ENCODE measurements around the gene BACH2. TPM values are rescaled to one million over a fixed set of nuclear protein-coding genes. Genes with fewer than 3 reads are reported as not detected.

Gene BACH2
- total and polyA plus RNA-seq, 2 of the 8 experiments (the other 6 are each of a cell fraction or from before 2014, with no cell fraction given): 1.9 to 5.9 TPM

DNA sequence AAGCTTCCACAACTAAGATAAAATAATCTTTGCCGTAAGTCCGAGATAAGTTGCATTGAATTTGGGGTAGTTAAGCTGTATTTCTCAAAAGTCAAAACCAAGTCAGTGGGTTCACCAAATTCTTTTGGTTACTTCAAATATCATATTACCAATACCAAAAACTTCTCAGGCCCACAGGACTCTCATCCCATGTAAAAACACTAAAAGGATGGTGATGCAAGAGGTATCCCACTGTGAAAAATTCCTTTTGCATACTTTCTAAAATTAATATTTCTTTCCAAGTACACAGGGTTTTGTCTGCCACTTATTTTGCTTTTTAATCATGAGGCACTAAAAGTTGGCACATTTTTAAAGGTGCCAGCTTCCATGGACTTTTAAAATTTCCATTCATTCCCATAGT lies 251.1 kb downstream of the BACH2 start (continued):
- TF ChIP-seq, protein P1, sequence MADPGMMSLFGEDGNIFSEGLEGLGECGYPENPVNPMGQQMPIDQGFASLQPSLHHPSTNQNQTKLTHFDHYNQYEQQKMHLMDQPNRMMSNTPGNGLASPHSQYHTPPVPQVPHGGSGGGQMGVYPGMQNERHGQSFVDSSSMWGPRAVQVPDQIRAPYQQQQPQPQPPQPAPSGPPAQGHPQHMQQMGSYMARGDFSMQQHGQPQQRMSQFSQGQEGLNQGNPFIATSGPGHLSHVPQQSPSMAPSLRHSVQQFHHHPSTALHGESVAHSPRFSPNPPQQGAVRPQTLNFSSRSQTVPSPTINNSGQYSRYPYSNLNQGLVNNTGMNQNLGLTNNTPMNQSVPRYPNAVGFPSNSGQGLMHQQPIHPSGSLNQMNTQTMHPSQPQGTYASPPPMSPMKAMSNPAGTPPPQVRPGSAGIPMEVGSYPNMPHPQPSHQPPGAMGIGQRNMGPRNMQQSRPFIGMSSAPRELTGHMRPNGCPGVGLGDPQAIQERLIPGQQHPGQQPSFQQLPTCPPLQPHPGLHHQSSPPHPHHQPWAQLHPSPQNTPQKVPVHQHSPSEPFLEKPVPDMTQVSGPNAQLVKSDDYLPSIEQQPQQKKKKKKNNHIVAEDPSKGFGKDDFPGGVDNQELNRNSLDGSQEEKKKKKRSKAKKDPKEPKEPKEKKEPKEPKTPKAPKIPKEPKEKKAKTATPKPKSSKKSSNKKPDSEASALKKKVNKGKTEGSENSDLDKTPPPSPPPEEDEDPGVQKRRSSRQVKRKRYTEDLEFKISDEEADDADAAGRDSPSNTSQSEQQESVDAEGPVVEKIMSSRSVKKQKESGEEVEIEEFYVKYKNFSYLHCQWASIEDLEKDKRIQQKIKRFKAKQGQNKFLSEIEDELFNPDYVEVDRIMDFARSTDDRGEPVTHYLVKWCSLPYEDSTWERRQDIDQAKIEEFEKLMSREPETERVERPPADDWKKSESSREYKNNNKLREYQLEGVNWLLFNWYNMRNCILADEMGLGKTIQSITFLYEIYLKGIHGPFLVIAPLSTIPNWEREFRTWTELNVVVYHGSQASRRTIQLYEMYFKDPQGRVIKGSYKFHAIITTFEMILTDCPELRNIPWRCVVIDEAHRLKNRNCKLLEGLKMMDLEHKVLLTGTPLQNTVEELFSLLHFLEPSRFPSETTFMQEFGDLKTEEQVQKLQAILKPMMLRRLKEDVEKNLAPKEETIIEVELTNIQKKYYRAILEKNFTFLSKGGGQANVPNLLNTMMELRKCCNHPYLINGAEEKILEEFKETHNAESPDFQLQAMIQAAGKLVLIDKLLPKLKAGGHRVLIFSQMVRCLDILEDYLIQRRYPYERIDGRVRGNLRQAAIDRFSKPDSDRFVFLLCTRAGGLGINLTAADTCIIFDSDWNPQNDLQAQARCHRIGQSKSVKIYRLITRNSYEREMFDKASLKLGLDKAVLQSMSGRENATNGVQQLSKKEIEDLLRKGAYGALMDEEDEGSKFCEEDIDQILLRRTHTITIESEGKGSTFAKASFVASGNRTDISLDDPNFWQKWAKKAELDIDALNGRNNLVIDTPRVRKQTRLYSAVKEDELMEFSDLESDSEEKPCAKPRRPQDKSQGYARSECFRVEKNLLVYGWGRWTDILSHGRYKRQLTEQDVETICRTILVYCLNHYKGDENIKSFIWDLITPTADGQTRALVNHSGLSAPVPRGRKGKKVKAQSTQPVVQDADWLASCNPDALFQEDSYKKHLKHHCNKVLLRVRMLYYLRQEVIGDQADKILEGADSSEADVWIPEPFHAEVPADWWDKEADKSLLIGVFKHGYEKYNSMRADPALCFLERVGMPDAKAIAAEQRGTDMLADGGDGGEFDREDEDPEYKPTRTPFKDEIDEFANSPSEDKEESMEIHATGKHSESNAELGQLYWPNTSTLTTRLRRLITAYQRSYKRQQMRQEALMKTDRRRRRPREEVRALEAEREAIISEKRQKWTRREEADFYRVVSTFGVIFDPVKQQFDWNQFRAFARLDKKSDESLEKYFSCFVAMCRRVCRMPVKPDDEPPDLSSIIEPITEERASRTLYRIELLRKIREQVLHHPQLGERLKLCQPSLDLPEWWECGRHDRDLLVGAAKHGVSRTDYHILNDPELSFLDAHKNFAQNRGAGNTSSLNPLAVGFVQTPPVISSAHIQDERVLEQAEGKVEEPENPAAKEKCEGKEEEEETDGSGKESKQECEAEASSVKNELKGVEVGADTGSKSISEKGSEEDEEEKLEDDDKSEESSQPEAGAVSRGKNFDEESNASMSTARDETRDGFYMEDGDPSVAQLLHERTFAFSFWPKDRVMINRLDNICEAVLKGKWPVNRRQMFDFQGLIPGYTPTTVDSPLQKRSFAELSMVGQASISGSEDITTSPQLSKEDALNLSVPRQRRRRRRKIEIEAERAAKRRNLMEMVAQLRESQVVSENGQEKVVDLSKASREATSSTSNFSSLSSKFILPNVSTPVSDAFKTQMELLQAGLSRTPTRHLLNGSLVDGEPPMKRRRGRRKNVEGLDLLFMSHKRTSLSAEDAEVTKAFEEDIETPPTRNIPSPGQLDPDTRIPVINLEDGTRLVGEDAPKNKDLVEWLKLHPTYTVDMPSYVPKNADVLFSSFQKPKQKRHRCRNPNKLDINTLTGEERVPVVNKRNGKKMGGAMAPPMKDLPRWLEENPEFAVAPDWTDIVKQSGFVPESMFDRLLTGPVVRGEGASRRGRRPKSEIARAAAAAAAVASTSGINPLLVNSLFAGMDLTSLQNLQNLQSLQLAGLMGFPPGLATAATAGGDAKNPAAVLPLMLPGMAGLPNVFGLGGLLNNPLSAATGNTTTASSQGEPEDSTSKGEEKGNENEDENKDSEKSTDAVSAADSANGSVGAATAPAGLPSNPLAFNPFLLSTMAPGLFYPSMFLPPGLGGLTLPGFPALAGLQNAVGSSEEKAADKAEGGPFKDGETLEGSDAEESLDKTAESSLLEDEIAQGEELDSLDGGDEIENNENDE (IDR thresholded peaks at IDR 0.05; ENCODE audit: insufficient replicate concordance, low read length): no peak
